ENCODE results near the gene IFTAP.

GRCh38 chr11:36565031-36565610, 29.2 kb upstream of the IFTAP start:
- TF ChIP-seq EZH2 (IDR thresholded peaks at IDR 0.05; ENCODE audit: borderline replicate concordance, low read depth, low read length, poor library complexity, severe bottlenecking), result no peak
- no peak for TF ChIP-seq CTCF (conservative IDR thresholded peaks at IDR 0.05; ENCODE audit: low read depth, low read length)
